GM18511 (cell line): Measurements from ENCODE around the gene PRUNE2.

ENCODE experiments used
- ATAC-seq: cut with Tn5 transposase; IDR thresholded peaks from one replicate; pipeline ENCODE4 v1.9.1; 2021; ENCODE audit warnings: mild to moderate bottlenecking, moderate library complexity; ENCODE audit not compliant: unreplicated experiment

Gene PRUNE2

DNA sequence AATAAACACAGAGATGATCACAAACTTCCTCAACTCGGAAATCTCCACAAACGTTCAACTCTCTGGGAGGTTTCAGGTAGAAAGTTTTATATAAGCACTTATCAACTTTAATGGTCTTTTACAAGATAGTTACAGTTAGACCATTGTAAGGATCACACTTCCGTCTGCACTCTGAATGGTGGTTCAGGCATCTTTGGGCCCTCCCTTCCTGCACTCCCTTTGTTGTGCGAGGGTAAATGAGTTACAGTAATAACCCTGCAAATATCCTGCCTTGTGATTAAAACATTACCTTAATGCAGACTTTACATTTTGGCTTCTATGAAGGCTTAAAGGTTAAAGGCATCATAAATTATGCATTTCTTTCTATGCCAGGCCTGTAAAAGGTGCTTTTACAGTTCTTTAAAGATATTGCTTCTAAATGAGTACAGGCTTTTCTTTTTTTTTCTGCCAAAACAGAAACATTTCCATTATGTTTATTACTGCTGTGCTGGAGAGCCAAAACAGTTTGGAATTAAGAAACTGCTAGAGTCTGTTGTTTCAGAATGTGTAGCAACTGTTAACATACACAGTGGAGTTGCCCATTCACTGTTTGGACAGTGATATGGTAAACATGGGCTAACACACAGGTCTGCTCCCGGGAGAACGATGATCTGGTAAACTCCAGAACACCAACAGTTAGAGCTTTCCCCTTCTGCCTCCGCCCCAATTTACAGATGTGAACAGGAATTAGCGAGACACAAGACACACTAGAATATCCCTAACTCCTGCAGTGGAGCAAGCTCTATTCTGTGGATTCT, 1.1 kb downstream of the PRUNE2 start:
- no peak for ATAC-seq

DNA sequence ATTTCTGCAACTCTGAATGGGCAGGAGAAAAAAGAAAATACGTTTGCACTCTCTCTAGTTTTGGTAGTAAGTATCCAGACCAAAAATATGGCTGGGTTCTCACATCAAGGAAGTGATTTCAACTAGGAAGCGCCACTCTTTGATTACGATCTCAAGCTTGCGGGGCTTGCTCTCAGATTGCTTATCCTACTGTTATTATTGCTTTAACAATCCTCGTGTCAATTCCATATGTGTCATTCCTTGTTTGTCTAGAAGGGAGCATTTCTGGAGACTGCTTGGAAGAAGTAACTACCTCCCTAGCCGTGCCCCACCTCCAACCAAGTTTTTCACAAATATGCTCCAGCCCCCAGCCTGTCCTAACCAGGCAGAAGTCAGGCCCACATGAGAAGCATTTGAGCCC, 3.5 kb downstream of the PRUNE2 start:
- no peak for ATAC-seq

GRCh38 chr9:76901801-76902200, 4.1 kb downstream of the PRUNE2 start:
- ATAC-seq = no peak

GRCh38 chr9:76900884-76901440, 5.0 kb downstream of the PRUNE2 start:
- no peak for ATAC-seq

GRCh38 chr9:76898786-76899185, 7.1 kb downstream of the PRUNE2 start:
- ATAC-seq = no peak

GRCh38 chr9:76897804-76898525, 7.9 kb downstream of the PRUNE2 start:
- no peak for ATAC-seq

DNA sequence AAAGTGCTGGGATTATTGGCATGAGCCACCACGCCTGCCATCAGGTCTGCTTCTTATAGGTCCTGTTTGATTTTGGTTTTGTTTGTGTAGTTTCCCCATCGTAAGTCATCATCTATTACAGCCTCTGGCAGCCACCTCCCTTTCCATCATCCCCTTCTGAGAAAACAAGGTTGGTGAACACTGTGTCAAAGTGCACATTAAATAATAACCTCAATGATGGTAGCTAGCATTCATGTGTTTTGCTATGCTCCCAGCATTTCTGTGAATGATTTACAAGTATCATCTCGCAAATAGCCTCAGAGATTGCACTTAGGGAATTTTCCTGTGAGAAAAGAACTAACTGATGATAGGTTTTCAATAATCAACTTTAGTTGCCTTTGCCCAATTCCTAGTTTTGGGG, 9.9 kb downstream of the PRUNE2 start:
- ATAC-seq = no peak

DNA sequence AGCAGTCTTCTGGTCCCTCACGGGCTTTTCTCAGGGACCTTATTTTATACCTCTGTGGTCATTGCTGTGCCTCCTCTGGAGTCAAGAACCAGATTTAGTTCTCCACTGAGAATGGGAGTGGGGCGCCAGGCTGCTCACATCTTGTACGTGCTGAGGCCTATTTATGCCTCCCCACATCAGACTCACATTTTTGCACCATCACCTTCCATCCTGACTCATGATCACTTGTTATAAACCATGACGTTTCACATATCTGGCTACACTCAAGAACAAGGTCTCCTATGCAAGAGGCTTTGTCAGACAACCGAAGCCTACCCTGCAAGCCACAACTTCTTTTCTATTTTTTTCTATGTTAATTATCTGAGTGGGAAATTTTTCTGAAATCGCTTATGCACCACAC, 10.7 kb downstream of the PRUNE2 start:
- ATAC-seq = no peak

DNA sequence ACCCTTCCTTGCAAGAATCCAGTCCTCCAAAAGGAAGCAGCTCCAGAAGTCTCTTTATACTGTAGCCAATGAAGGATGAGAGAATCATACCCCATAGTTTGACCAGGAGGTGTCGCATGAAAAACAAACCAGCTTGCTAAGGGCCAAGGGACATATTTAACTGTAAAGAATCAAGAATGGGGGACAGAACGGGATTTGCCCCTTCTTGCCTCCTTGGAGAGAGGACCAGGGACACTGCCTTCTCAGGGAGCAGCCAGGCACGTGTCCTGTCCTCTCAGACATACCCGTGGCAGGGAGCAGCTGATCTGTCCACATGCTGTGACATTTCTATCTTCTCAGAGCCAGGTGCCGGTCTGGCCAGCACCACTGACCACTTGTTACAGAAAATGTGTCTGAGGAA, 11.7 kb downstream of the PRUNE2 start:
- ATAC-seq = no peak

DNA sequence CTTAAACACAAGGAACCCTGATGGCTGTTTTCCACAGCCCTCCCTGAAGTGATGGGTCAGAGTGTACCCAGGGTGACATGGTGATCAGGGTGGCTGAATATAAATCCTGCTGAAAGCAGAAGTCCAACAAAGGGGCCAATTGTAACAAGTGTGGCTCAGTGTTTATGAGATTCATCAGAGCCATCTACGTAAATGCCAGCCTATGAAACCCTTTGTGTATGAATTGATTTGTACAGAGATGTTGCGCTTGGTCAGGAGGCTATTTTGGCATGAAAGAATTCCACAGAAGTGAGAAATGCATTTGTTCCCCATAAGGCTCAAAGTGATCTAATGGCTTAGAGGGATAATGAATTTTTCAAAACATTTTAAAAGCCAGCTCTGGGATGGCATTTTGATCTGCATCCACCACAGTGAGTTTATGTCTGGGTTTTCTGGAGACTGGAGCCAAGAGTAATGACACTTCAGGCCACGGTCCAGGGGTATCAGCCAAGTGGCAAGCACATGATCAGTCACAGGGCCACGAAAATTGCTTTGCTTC, 12.4 kb downstream of the PRUNE2 start:
- no peak for ATAC-seq

GRCh38 chr9:76891874-76892273, 14.0 kb downstream of the PRUNE2 start:
- peak; percentile 48 for ATAC-seq

DNA sequence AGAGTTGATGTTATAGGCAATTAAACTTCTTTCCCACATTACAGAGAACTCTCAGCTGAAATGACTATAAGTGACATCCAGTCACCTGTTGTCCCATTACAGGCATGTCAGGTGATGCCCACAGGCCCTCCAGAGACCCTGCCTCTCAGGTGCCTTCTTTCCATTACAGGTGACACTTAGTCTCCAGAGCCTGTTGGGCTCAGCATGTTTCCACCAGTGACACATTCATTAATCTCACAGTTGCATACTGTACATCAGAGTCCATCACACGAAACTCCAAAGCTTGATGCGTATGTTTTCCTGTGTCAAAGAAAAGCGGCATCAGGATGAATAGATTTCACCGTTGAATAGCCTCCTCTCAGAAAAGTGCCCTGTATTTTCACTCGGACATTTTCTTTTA, 14.6 kb downstream of the PRUNE2 start:
- ATAC-seq = no peak

GRCh38 chr9:76887951-76888350, 18.0 kb downstream of the PRUNE2 start:
- no peak for ATAC-seq

- no peak for ATAC-seq
These were observed 18.7 kb downstream of the PRUNE2 start for GRCh38 chr9:76887003-76887821.

DNA sequence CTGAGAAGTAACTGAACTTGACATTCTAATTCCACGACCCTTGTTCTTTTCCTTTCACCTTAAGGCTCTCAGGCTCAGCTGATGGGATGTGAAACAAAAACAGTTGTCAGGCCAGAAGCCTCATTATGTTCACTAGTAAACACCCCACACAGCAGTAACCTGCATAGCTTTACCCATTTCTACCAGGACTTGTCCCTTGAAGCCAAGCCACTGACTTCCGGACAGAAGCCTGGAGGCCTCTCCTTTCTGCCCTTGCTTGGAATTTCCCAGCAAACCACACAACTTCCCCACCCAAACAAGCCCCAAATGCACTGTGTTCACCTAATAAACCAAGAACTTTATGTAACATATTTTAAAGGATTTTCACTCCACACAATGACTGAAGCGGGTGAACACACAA, 19.6 kb downstream of the PRUNE2 start:
- ATAC-seq = no peak

GRCh38 chr9:76884823-76885222, 21.1 kb downstream of the PRUNE2 start:
- no peak for ATAC-seq

DNA sequence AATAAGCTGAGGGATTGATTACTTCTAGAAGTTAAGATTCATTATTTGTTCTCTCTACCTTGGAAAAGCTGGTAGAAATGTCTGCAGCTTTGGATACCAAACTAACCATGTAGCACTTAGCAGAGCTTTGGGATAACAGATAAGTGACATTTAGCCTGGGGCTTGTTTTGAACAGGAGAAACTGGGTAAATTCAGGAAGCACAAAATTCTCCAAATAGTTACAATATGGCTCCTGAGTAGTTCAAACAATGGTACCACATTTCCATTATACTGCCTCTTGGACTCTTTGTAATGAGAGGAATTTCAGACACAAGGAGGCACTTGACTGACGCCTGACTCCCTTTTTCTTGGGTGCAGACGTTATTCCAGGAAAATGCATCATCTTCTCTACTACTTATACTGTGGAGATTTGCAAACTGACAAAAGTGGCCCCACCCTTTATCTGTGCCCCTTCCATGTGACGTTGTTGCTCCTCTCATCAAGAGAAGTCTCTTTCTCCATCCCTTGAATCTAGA, 22.5 kb downstream of the PRUNE2 start:
- ATAC-seq = no peak

DNA sequence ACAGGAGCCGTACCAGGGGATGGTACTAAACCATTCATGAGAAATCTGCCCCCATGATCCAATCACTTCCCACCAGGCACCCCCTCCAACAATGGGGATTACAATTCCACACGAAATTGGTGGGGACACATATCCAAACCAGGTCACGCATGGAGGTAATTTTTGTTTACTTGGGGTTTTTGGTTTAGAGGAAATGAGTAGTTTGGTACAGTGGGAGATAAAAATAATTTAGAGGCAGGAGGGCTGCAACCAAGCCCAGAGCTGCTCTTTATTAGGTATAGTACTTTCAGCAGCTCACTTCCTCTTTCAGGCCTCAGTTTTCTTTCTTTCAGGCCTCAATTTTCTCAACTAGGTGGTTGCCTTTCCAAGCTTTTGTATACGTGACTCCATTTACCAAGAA, 23.2 kb downstream of the PRUNE2 start:
- peak; percentile 91 for ATAC-seq

- no peak for ATAC-seq
These were observed 25.7 kb downstream of the PRUNE2 start for GRCh38 chr9:76880210-76880609.

- ATAC-seq = no peak
These were observed 27.0 kb downstream of the PRUNE2 start for GRCh38 chr9:76878933-76879332.

DNA sequence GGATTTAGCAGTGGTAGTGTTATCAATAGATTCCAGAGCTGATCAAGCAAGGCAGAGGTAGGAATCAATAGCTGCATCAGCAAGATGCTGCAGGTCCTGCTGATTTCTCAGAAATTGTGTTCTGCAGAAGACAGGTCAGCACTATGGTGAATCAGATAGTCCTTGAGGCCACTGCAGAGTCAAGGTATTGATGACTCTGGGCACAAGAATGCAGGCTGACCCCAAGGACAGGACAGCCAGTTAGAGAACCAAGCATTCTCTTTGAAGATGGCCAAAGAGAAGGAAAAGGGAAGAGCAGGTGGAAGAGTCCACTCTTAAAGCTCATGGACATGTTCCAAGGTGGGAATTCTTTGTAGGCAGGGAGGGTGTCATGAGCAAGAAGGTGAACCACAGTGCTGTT, 28.0 kb downstream of the PRUNE2 start:
- no peak for ATAC-seq
